IPS-20b (cell line): Measurements from ENCODE around the gene TWF2.

Source experiments
- H3K27ac ChIP-seq: one replicate; pipeline ENCODE4 v1.5.1; 2013; ENCODE audit warnings: low read length
- H3K27me3 ChIP-seq: 2 replicates; pipeline ENCODE4 v1.6.1; 2013; ENCODE audit warnings: mild to moderate bottlenecking, low read length, inconsistent platforms; ENCODE audit not compliant: insufficient read depth
- H3K36me3 ChIP-seq: 2 replicates; pipeline ENCODE4 v1.6.1; 2013; ENCODE audit warnings: low read depth, mild to moderate bottlenecking, inconsistent platforms, low read length, moderate library complexity; ENCODE audit not compliant: insufficient read depth
- H3K4me1 ChIP-seq: 2 replicates; pipeline ENCODE4 v1.6.1; 2013; ENCODE audit warnings: mild to moderate bottlenecking, control low read depth, inconsistent platforms, low read length, moderate library complexity; ENCODE audit not compliant: insufficient read depth
- H3K4me3 ChIP-seq: 2 replicates; pipeline ENCODE4 v1.5.1; 2013; ENCODE audit warnings: mild to moderate bottlenecking, low read length, inconsistent platforms
- H3K9ac ChIP-seq: 2 replicates; pipeline ENCODE4 v1.6.1; 2013; ENCODE audit warnings: low read depth, mild to moderate bottlenecking, inconsistent platforms, low read length, moderate library complexity
- H3K9me3 ChIP-seq: 2 replicates; pipeline ENCODE4 v1.6.1; 2013; ENCODE audit warnings: mild to moderate bottlenecking, low read depth, low read length, inconsistent platforms; ENCODE audit not compliant: insufficient read depth

The TWF2 gene

DNA sequence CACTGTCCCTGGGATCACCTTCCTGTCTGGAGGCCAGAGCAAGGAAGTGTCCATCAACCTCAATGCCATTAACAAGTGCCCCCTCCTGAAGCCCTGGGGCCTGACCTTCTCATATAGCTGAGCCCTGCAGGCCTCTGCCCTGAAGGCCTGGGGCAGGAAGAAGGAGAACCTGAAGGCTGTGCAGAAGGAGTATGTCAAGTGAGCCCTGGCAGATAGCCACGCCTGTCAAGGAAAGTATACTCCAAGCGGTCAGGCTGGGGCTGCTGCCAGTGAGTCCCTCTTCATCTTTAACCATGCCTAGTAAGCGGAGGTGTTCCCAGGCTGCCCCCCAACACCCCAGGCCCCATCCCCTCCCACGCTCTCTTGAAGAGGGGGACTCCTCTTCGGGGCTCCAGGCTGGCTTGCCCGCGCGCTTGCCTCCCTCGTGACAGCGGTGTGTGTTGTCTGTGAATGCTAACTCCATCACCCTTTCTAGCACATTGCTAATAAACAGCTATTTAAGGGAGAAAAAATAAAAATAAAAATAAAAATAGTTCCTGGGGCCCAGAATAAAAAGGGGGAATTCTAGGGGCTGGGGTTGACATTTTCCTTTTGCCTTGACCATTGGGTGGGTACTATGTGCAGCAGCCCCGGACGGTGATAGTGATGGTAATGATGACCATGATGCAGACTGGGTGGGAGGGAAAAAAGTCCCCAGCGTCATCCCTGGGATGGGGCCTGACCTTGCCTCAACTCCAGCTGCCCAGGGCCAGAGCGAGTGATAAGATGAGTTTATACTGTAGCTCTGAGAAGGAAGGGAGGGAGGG is 44.3 kb downstream of the TWF2 start:
- peaks cover 6% of the 10 kb centered on the region for H3K36me3 ChIP-seq
- no peaks in the 10 kb centered on the region for H3K27me3 ChIP-seq
- no peak overlapping the region for H3K4me3 ChIP-seq
- H3K9me3 ChIP-seq = no peaks in the 10 kb centered on the region
- no peak overlapping the region for H3K9ac ChIP-seq
- H3K27ac ChIP-seq = no peak overlapping the region
- H3K4me1 ChIP-seq = peaks cover 8% of the 10 kb centered on the region; the same call in 1 of the 2 replicates

DNA sequence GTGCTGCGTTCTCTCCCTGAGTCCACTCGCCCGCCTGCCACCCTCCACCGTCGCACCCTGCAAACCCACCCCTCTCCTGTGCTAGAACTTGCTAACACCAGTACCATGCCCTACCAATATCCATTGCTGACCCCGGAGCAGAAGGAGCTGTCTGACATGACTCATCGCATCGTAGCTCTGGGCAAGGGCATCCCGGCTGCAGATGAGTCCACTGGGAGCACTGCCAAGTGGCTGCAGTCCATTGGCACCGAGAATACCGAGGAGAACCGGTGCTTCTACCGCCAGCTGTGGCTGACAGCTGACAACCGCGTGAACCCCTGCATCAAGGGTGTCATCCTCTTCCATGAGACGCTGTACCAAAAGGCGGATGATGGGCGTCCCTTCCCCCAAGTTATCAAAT is 45.9 kb downstream of the TWF2 start:
- H3K36me3 ChIP-seq = no peaks in the 10 kb centered on the region
- H3K27me3 ChIP-seq = no peaks in the 10 kb centered on the region
- no peaks in the 10 kb centered on the region for H3K9me3 ChIP-seq
- H3K27ac ChIP-seq = no peak overlapping the region
- no peak overlapping the region for H3K4me3 ChIP-seq
- no peak overlapping the region for H3K9ac ChIP-seq
- peaks cover 4% of the 10 kb centered on the region; the same call in 1 of the 2 replicates for H3K4me1 ChIP-seq

DNA sequence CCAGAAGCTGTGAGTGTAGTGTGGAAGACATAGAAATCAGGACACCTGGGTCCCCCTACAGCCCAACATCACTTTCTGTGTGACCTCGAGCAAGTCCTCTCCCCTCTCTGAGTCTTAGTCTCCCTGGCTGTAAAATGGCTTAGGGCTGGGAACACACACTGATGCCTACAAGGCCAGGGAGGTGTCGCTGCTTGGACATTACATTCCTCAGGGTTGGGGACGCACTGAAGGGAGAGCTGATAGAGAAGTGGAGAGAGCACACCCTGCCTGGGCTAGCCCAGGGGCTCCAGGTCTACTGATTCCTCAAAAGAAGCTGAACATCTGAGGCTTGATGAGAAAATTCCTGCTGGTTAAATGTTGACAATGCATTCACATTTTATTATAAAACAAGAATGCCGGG is 47.3 kb downstream of the TWF2 start:
- no peaks in the 10 kb centered on the region for H3K9me3 ChIP-seq

DNA sequence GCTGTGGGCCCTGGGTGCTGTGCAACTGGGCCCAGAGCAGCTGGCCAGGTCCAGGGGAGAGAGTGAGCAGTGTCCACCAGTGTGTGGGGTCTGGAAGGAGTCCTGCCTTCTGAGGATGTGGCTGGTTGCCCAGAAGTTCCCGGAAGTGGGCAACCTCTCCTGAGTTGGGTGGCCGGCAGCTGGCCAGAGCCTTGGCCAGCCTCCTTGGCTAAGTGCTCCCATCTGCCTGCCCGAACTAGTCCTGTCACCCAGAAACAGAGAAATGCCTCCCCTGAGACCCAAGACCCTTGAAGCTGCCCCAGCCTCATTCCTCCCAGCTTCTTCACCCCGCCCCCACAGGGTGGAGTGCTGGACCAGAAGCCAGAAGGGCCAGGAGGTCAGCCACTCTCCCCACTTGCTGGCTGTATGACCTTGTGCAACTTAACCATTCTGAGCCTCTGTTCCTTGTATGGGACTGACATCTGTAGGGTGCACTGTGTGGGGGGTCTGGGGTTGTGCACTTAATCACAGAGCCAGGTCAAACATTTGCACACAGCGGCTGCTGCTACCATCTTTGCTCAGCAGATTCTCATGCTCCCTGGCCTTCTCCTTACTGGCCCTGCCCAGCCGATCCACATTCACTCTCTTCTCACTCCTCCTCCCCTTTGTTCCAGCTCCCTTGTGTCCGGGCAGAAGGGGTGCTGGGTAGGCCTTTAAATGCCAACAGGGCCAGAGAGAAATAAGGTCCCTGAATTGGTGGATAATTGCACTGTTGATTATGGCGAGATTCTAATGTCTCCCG is 48.5 kb downstream of the TWF2 start:
- no peaks in the 10 kb centered on the region for H3K9me3 ChIP-seq
- H3K4me3 ChIP-seq = no peak overlapping the region
- H3K4me1 ChIP-seq = no peaks in the 10 kb centered on the region
- H3K36me3 ChIP-seq = no peaks in the 10 kb centered on the region
- no peaks in the 10 kb centered on the region for H3K27me3 ChIP-seq
- H3K27ac ChIP-seq = no peak overlapping the region
- no peak overlapping the region for H3K9ac ChIP-seq

More for the DNA sequence above, 47.3 kb downstream of the TWF2 start:
- Histone ChIP-seq H3K27ac (no peak overlapping the region), H3K27me3 (no peaks in the 10 kb centered on the region), H3K4me1 (no peaks in the 10 kb centered on the region), H3K9ac (no peak overlapping the region), H3K4me3 (no peak overlapping the region), H3K36me3 (no peaks in the 10 kb centered on the region)

DNA sequence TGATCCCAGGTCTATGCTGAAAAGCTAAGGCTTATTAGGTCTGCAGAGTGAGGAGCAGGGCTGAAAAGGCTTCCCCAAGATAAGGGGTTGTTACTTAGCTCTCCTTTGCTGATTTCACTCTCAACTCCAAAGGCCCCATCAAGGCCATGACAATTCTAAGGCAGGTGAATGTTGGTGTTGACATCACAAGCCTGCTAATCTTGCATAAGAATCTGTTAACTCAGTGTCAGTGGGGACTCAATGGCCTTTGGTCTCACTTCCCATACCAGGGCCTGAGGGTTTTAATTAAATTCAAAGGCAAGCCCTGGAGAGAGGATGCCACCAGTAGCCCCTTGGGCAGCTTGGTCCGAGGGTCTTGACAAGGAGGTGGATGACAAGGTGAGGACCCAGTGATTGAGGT is 50.4 kb downstream of the TWF2 start:
- no peaks in the 10 kb centered on the region for H3K9me3 ChIP-seq
- no peaks in the 10 kb centered on the region for H3K27me3 ChIP-seq
- no peak overlapping the region for H3K9ac ChIP-seq
- no peak overlapping the region for H3K4me3 ChIP-seq
- H3K36me3 ChIP-seq = no peaks in the 10 kb centered on the region
- H3K4me1 ChIP-seq = no peaks in the 10 kb centered on the region
- no peak overlapping the region for H3K27ac ChIP-seq

DNA sequence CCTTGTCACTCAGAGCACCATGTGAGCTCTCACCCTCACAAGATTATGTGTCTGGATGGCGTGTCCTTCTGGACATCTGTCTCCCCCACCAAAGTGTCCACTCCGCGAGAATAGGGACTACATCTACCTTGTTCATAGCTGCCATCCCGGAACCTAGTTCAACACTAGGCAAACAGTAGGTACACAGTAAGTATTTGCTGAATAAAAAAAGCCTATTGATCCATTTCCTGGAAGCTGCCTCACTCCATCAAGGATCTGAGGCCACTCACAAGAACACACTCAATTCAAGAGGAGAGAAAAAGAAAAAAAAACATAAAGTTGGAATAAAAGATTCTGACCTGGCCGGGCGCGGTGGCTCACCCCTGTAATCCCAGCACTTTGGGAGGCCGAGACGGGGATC is 52.2 kb downstream of the TWF2 start:
- Histone ChIP-seq H3K4me1 (no peaks in the 10 kb centered on the region), H3K27ac (no peak overlapping the region), H3K36me3 (no peaks in the 10 kb centered on the region), H3K9ac (no peak overlapping the region), H3K4me3 (no peak overlapping the region), H3K9me3 (no peaks in the 10 kb centered on the region), H3K27me3 (no peaks in the 10 kb centered on the region)

DNA sequence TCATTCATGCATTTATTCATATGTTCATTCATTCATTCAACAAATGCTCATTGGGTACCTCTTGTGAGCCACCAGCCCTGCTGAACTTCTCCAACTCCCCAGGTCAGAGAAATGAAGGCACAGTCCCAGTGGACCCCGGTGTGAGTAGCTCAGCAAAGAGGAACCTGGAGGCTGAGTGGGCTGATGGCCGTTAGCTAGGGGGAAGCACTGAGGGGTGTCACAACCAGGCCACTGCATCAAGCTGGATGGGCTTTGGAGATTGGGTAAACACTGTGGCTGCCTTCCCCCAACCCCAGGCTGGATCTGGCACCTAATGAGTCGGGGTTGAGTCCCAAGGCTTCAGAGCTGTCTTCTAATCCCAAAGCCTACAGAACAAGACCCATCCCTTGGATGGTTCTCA is 53.1 kb downstream of the TWF2 start:
- no peak overlapping the region for H3K27ac ChIP-seq
- H3K9ac ChIP-seq = no peak overlapping the region
- H3K36me3 ChIP-seq = no peaks in the 10 kb centered on the region
- no peaks in the 10 kb centered on the region for H3K9me3 ChIP-seq
- H3K4me1 ChIP-seq = no peaks in the 10 kb centered on the region
- H3K27me3 ChIP-seq = no peaks in the 10 kb centered on the region
- no peak overlapping the region for H3K4me3 ChIP-seq

DNA sequence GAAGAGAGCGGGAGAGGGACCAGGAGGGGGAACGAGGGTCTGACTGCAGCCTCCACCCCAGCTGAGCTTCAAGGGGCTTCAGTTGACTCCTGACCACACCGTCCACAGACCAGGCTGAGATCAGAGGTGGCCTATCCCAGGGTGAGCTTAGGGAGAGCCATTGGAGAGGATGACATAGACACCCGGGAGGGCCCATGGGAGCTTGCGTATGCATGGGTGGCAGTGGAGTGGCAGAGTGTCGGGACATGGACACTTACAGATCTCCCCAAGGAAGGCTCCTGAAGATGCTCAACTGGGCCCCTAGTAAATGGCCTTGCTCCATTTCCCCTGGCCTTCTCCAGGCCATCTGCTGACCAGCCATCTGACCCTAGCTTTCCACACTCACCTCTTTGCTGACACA is 53.6 kb downstream of the TWF2 start:
- Histone ChIP-seq H3K4me1 (no peaks in the 10 kb centered on the region), H3K36me3 (no peaks in the 10 kb centered on the region), H3K9me3 (no peaks in the 10 kb centered on the region), H3K4me3 (no peak overlapping the region), H3K9ac (no peak overlapping the region), H3K27ac (no peak overlapping the region), H3K27me3 (no peaks in the 10 kb centered on the region)

DNA sequence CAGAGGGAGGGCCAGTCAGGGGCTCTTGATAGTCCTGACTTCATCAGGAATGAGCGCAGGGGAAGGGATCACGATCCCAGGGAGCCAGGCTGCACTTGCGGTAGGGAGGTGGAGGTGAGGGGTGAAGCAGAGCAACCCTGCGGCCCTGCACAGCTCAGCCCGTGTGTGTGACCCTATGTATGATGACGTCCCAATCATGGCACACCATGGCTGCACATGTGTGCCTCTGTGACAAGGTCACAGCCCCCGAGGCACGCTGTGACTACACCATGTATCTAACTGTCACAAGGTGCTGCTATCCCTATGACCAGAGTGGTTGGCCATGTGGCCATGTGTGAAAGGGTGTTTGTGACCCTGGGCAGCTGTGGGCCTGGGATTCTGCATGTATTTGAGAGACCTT is 54.3 kb downstream of the TWF2 start:
- H3K36me3 ChIP-seq = no peaks in the 10 kb centered on the region
- no peak overlapping the region for H3K27ac ChIP-seq
- H3K9me3 ChIP-seq = no peaks in the 10 kb centered on the region
- H3K4me1 ChIP-seq = no peaks in the 10 kb centered on the region
- no peaks in the 10 kb centered on the region for H3K27me3 ChIP-seq
- no peak overlapping the region for H3K9ac ChIP-seq
- no peak overlapping the region for H3K4me3 ChIP-seq

DNA sequence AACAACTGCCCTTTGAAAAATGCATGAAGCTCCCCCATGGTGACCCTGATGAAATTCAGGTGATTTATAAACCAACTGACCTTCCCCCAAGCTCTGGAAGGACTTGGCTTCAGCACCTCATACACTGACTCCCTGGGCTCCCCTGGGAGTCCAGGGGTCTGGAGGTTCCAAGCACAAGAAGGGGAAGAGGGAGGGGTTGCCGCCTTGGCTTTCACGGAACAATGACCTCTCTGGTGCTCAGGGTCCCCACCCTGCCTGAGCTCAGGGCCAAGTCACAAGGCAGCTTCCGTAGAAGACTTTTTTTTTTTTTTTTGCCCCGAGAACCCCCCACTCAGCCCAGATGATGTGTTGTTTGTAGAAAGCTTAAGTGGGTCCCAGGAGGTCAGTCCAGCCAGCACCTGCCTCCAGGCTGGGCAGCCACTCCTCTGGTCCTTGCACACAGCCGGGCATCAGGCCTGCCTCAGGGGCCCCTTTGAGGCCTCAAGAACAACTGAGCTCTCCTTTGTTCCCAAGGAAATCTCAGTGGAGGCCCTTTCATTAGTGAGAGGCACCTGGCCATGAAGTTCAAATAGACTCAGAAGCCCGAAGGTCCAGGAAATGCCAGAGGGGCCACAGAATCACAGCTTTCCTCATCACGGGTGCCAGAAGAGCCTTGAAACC is 55.0 kb downstream of the TWF2 start:
- H3K9ac ChIP-seq = no peak overlapping the region
- no peaks in the 10 kb centered on the region for H3K36me3 ChIP-seq
- no peak overlapping the region for H3K4me3 ChIP-seq
- H3K27ac ChIP-seq = no peak overlapping the region
- H3K27me3 ChIP-seq = no peaks in the 10 kb centered on the region
- no peaks in the 10 kb centered on the region for H3K4me1 ChIP-seq
- no peaks in the 10 kb centered on the region for H3K9me3 ChIP-seq

DNA sequence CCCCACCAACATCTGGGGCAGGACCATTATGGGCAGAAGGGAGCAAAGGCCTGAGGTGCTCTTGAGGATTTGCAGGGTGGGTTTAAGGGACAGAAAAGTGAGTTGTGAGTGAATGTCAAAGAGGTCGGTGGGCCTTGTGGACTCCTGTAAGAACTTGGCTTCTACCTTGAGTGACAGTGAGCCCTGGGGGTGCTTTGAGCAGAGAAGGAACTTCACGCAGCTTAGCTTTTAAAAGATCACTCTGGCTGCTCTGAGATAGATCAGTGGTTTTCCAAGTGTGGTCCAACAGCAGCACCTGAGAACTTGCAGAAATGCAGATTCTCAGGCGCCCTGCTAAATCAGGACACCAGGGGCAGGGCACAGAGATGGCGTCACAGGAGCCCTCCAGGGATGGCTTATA is 56.3 kb downstream of the TWF2 start:
- Histone ChIP-seq H3K4me1 (no peaks in the 10 kb centered on the region), H3K36me3 (no peaks in the 10 kb centered on the region), H3K9ac (no peak overlapping the region), H3K4me3 (no peak overlapping the region), H3K9me3 (no peaks in the 10 kb centered on the region), H3K27ac (no peak overlapping the region), H3K27me3 (no peaks in the 10 kb centered on the region)

DNA sequence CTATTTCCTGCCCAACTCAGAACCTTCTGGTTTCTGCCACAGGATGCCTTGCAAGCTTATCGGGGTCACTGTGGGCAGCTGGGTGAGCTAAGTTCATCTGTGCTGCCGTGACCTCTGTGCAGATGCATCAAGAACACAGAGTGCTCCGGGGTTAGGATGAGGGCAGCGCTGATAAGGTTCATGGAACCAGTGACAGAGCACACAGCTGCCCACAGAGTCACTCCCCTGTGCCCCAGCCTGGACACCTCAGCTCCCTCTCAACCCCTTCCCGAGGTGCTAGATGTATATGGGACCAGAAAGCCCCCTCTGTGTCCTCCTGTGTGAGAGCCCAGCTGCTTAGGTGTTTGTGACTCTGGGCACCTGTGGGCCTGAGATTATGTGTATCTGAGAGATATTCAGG is 56.8 kb downstream of the TWF2 start:
- no peak overlapping the region for H3K4me3 ChIP-seq
- no peak overlapping the region for H3K27ac ChIP-seq
- no peaks in the 10 kb centered on the region for H3K27me3 ChIP-seq
- H3K36me3 ChIP-seq = no peaks in the 10 kb centered on the region
- H3K9me3 ChIP-seq = no peaks in the 10 kb centered on the region
- H3K4me1 ChIP-seq = no peaks in the 10 kb centered on the region
- no peak overlapping the region for H3K9ac ChIP-seq
